ENCODE results near the gene PRKCE.

PRKCE gene

GRCh38 chr2:45918463-45919159, 267.1 kb downstream of the PRKCE start:
- no peak for DNase-seq

GRCh38 chr2:45919160-45919650, 267.7 kb downstream of the PRKCE start:
- peak in 1 of 3 donors; percentile 12 for DNase-seq

- peak in 2 of 3 donors; percentile 21 to 23 for DNase-seq
These were observed 268.2 kb downstream of the PRKCE start for GRCh38 chr2:45919711-45920111.

- DNase-seq = no peak
These were observed 270.4 kb downstream of the PRKCE start for GRCh38 chr2:45921921-45922320.

GRCh38 chr2:45922577-45922988, 271.1 kb downstream of the PRKCE start:
- no peak for DNase-seq

- no peak for DNase-seq
These were observed 272.2 kb downstream of the PRKCE start for GRCh38 chr2:45923701-45924100.

GRCh38 chr2:45925026-45925425, 273.6 kb downstream of the PRKCE start:
- peak; percentile 37 to 45 (median 43) for DNase-seq

- DNase-seq = no peak
These were observed 274.3 kb downstream of the PRKCE start for GRCh38 chr2:45925636-45926366.

GRCh38 chr2:45928946-45929345, 277.5 kb downstream of the PRKCE start:
- DNase-seq = no peak

- peak; percentile 63 to 75 (median 74) for DNase-seq
These were observed 278.4 kb downstream of the PRKCE start for GRCh38 chr2:45929674-45930395.

- DNase-seq = peak; percentile 49 to 59 (median 51)
These were observed 278.9 kb downstream of the PRKCE start for GRCh38 chr2:45930396-45930792.

- no peak for DNase-seq
These were observed 281.0 kb downstream of the PRKCE start for GRCh38 chr2:45932278-45932975.

GRCh38 chr2:45935791-45936622, 284.5 kb downstream of the PRKCE start:
- peak; percentile 97 to 99 (median 98) for DNase-seq

GRCh38 chr2:45936623-45936979, 285.1 kb downstream of the PRKCE start:
- no peak for DNase-seq

GRCh38 chr2:45937990-45938389, 286.5 kb downstream of the PRKCE start:
- DNase-seq = no peak

GRCh38 chr2:45938649-45939511, 287.4 kb downstream of the PRKCE start:
- no peak for DNase-seq

- DNase-seq = no peak
These were observed 290.2 kb downstream of the PRKCE start for GRCh38 chr2:45941531-45942236.

- DNase-seq = peak in 2 of 3 donors; percentile 66 to 69
These were observed 290.8 kb downstream of the PRKCE start for GRCh38 chr2:45942237-45942738.

- no peak for DNase-seq
These were observed 292.0 kb downstream of the PRKCE start for GRCh38 chr2:45943219-45944044.
